Neural cell (in vitro differentiated cells): ENCODE data around the gene SMAD4. TPM values are rescaled to one million over a fixed set of nuclear protein-coding genes. Genes with fewer than 3 reads are reported as not detected.

Experiments
- H2AFZ ChIP-seq: fragments of 200-600, 300-800 bp; sonication (generic), shearing (Covaris generic); 2 replicates; pipeline ENCODE4 v1.6.0; 2014; ENCODE audit warnings: low read depth, mild to moderate bottlenecking, antibody characterized with exemption, low read length, moderate library complexity
- H3F3A ChIP-seq: fragments of 200-600 bp; shearing (Covaris generic); 2 replicates; pipeline ENCODE4 v1.6.1; 2016; ENCODE audit warnings: mild to moderate bottlenecking, moderate library complexity, mixed read lengths, antibody characterized with exemption, low read length; ENCODE audit not compliant: insufficient read depth, poor library complexity, severe bottlenecking
- H3K27ac ChIP-seq: fragments of 200-600, 300-800 bp; sonication (generic), shearing (Covaris generic); 2 replicates; pipeline ENCODE4 v1.5.1; 2014; ENCODE audit warnings: mild to moderate bottlenecking, low read length, moderate library complexity
- H3K27me3 ChIP-seq: fragments of 300-800, 200-600 bp; sonication (generic), shearing (Covaris generic); 2 replicates; pipeline ENCODE4 v1.6.0; 2014; ENCODE audit warnings: mild to moderate bottlenecking, low read depth, low read length, moderate library complexity; ENCODE audit not compliant: insufficient read depth
- H3K36me3 ChIP-seq: fragments of 300-800, 200-600 bp; sonication (generic), shearing (Covaris generic); 2 replicates; pipeline ENCODE4 v1.5.1; 2014; ENCODE audit warnings: mild to moderate bottlenecking, antibody characterized with exemption, low read length, moderate library complexity; ENCODE audit not compliant: insufficient read depth
- H3K4me2 ChIP-seq: fragments of 300-800, 200-600 bp; sonication (generic), shearing (Covaris generic); 2 replicates; pipeline ENCODE4 v1.6.0; 2014; ENCODE audit warnings: mild to moderate bottlenecking, low read length
- H3K4me3 ChIP-seq: fragments of 300-800, 200-600 bp; sonication (generic), shearing (Covaris generic); 2 replicates; pipeline ENCODE4 v1.5.1; 2014; ENCODE audit warnings: mild to moderate bottlenecking, low read length, moderate library complexity
- H3K79me2 ChIP-seq: fragments of 200-600 bp; shearing (Covaris generic); replicated peaks from 2 replicates; pipeline ENCODE4 v1.6.0; 2014; ENCODE audit warnings: mild to moderate bottlenecking, low read length, moderate library complexity; ENCODE audit not compliant: insufficient read depth
- H3K9ac ChIP-seq: fragments of 300-800, 200-600 bp; sonication (generic), shearing (Covaris generic); 2 replicates; pipeline ENCODE4 v1.6.1; 2016; ENCODE audit warnings: mild to moderate bottlenecking, low read length, mixed read lengths
- H3K9me2 ChIP-seq: fragments of 200-600 bp; shearing (Covaris generic); 2 replicates; pipeline ENCODE4 v1.6.1; 2016; ENCODE audit warnings: mild to moderate bottlenecking, low read length, mixed read lengths; ENCODE audit not compliant: insufficient read depth
- H3K9me3 ChIP-seq: fragments of 200-600, 300-800 bp; sonication (generic), shearing (Covaris generic); 2 replicates; pipeline ENCODE4 v1.6.1; 2016; ENCODE audit warnings: mild to moderate bottlenecking, mixed run types, low read length, moderate library complexity, mixed read lengths
- H4K20me1 ChIP-seq: fragments of 200-600 bp; shearing (Covaris generic); 2 replicates; pipeline ENCODE4 v1.6.1; 2016; ENCODE audit warnings: mild to moderate bottlenecking, mixed run types; ENCODE audit not compliant: insufficient read depth
- EP300 ChIP-seq: fragments of 450-650 bp; conservative IDR thresholded peaks from 2 replicates; pipeline ENCODE4 v1.6.1; 2014; ENCODE audit warnings: antibody characterized with exemption, mild to moderate bottlenecking, moderate library complexity; ENCODE audit not compliant: poor library complexity, severe bottlenecking
- EZH2 ChIP-seq: fragments of 200-600, 300-800 bp; shearing (Covaris generic), sonication (generic); IDR thresholded peaks from 2 replicates; pipeline ENCODE4 v1.6.1; 2014; ENCODE audit warnings: antibody characterized with exemption, low read length, borderline replicate concordance, mild to moderate bottlenecking; ENCODE audit not compliant: insufficient read depth, poor library complexity, severe bottlenecking
- MXI1 ChIP-seq: fragments of 450-650 bp; conservative IDR thresholded peaks from 2 replicates; pipeline ENCODE4 v1.6.1; 2014; ENCODE audit warnings: antibody characterized with exemption, mild to moderate bottlenecking; ENCODE audit not compliant: poor library complexity, severe bottlenecking
- POLR2AphosphoS5 ChIP-seq: IDR thresholded peaks from 2 replicates; pipeline ENCODE4 v1.6.1; 2012
- RAD21 ChIP-seq: fragments of 450-650 bp; conservative IDR thresholded peaks from 2 replicates; pipeline ENCODE4 v1.6.1; 2014; ENCODE audit warnings: antibody characterized with exemption, mild to moderate bottlenecking, moderate library complexity
- REST ChIP-seq: IDR thresholded peaks from 2 replicates; pipeline ENCODE4 v1.6.1; 2012; ENCODE audit warnings: borderline replicate concordance
- SMC3 ChIP-seq: fragments of 450-650 bp; conservative IDR thresholded peaks from 2 replicates; pipeline ENCODE4 v1.6.1; 2014; ENCODE audit warnings: antibody characterized with exemption, mild to moderate bottlenecking, moderate library complexity; ENCODE audit not compliant: poor library complexity
- TAF1 ChIP-seq: IDR thresholded peaks from 2 replicates; pipeline ENCODE4 v1.6.1; 2012; ENCODE audit warnings: low read depth
- polyA plus RNA-seq: library from polyadenylated mRNA; depleted of rRNA; stranded (reverse); fragments of >200 nt; gene quantifications from 2 replicates; pipeline ENCODE4 v1.2.3, GENCODE V29; 2014
- TF ChIP-seq, protein P1 (sequence below): fragments of 450-650 bp; IDR thresholded peaks from 2 replicates; pipeline ENCODE4 v1.5.1; 2014; ENCODE audit warnings: antibody characterized with exemption, mild to moderate bottlenecking, moderate library complexity; ENCODE audit not compliant: poor library complexity, severe bottlenecking

SMAD4 gene
- polyA plus RNA-seq, 1 donor from 2014 or later = 40.2 TPM

DNA sequence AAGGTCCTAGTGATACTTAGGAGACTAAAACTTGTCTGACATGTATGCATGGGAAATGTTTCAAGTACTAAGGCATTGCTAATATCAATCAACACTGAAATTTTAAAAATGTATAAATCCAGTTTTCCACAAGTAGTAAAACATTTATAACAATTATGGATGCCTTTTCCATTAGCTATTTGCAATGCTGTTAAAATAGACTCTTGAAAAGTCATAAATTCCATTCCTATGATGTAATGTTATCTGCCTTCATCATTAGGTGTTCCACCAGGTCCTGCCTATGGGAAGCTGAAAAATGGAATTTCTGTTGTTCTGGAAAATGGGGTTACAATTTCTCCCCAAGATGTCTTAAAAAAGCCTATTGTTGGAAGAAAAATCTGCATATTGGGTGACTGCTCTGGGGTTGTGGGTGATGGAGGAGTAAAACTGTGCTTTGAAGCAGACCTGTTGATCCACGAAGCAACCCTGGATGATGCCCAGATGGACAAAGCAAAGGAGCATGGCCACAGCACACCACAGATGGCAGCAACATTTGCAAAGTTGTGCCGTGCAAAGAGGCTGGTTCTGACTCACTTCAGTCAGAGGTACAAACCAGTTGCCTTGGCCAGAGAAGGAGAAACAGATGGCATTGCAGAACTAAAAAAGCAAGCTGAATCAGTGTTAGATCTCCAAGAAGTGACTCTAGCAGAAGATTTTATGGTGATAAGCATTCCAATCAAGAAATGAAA lies 43.5 kb upstream of the SMAD4 start:
- Histone ChIP-seq H3K36me3 (no peaks in the 10 kb centered on the region), H3K27me3 (no peaks in the 10 kb centered on the region), H3K9me2 (no peaks in the 10 kb centered on the region), H3K27ac (no peak overlapping the region), H3F3A (no peaks in the 10 kb centered on the region), H3K4me3 (no peak overlapping the region), H3K4me2 (no peak overlapping the region), H3K9ac (no peak overlapping the region), H3K79me2 (peaks cover 6% of the 10 kb centered on the region), H4K20me1 (no peaks in the 10 kb centered on the region), H3K9me3 (no peaks in the 10 kb centered on the region), H2AFZ (no peak overlapping the region)
- TF ChIP-seq TAF1 (no peak), EZH2 (no peak), REST (no peak)
- TF ChIP-seq, protein P1, sequence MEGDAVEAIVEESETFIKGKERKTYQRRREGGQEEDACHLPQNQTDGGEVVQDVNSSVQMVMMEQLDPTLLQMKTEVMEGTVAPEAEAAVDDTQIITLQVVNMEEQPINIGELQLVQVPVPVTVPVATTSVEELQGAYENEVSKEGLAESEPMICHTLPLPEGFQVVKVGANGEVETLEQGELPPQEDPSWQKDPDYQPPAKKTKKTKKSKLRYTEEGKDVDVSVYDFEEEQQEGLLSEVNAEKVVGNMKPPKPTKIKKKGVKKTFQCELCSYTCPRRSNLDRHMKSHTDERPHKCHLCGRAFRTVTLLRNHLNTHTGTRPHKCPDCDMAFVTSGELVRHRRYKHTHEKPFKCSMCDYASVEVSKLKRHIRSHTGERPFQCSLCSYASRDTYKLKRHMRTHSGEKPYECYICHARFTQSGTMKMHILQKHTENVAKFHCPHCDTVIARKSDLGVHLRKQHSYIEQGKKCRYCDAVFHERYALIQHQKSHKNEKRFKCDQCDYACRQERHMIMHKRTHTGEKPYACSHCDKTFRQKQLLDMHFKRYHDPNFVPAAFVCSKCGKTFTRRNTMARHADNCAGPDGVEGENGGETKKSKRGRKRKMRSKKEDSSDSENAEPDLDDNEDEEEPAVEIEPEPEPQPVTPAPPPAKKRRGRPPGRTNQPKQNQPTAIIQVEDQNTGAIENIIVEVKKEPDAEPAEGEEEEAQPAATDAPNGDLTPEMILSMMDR = no peak

DNA sequence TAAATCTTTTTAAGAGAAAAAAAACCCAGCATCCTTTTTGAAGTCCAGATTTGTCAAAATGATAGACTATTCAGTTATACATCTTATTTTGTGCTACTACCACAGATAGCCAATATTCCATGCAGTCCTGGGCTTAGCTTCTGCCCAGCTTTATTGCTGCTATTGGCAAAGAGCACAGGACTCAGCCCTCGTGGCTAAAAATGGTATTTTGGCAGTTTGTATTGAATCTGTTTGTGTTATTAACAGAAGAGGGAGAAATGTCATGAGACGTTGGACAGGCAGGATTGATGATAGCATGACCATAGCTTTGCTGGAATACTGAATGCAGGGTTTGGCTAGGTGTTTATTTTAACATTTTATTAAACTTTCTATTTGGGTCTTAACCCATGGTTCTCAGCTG lies 42.8 kb upstream of the SMAD4 start:
- Histone ChIP-seq H3K9me2 (no peaks in the 10 kb centered on the region), H3K9ac (no peak overlapping the region), H3K36me3 (no peaks in the 10 kb centered on the region), H3K4me3 (no peak overlapping the region), H3F3A (no peaks in the 10 kb centered on the region), H3K9me3 (no peaks in the 10 kb centered on the region), H3K79me2 (peaks cover 6% of the 10 kb centered on the region), H3K4me2 (no peak overlapping the region), H3K27me3 (no peaks in the 10 kb centered on the region), H3K27ac (no peak overlapping the region), H2AFZ (no peak overlapping the region), H4K20me1 (no peaks in the 10 kb centered on the region)
- no peak for TF ChIP-seq EZH2
- TF ChIP-seq RAD21 = no peak
- no peak for TF ChIP-seq POLR2AphosphoS5
- TF ChIP-seq REST = no peak
- TF ChIP-seq, protein P1 = no peak
- TF ChIP-seq MXI1 = no peak
- TF ChIP-seq EP300 = no peak
- no peak for TF ChIP-seq SMC3
